CD14-positive monocyte (primary cell): Measurements from ENCODE around the gene PTPRN2. TPM values are rescaled to one million over a fixed set of nuclear protein-coding genes. Genes with fewer than 3 reads are reported as not detected.

Experiments
- DNase-seq, 3 donors: peaks; one replicate each; pipeline ENCODE4 v3.0.0-alpha.2; 2011 to 2022
- H2AFZ ChIP-seq: 2 replicates; pipeline ENCODE4 v1.6.0; 2012; ENCODE audit warnings: mild to moderate bottlenecking, low read depth, low read length, inconsistent platforms; ENCODE audit not compliant: insufficient read depth, poor library complexity, severe bottlenecking
- H3K27ac ChIP-seq, 2 donors: 1 replicate in 1 of 2; 2 replicates in 1 of 2; pipeline ENCODE4 v1.5.1; 2012 to 2013; ENCODE audit warnings: low read length in 2 of 2, control low read depth in 1 of 2, inconsistent platforms in 1 of 2, low read depth in 1 of 2, mild to moderate bottlenecking in 1 of 2
- H3K27me3 ChIP-seq, 2 donors: one replicate each; pipeline versions ENCODE4 v1.6.0 to v1.6.1; 2011 to 2013; ENCODE audit warnings: low read length in 2 of 2; ENCODE audit not compliant: control insufficient read depth in 2 of 2, insufficient read depth in 2 of 2
- H3K36me3 ChIP-seq, 2 donors: replicated peaks in 1 of 2; 1 replicate in 1 of 2; 2 replicates in 1 of 2; pipeline versions ENCODE4 v1.5.1 to v1.6.1; 2012 to 2013; ENCODE audit warnings: low read length in 2 of 2, control low read depth in 1 of 2, inconsistent platforms in 1 of 2, mild to moderate bottlenecking in 1 of 2; ENCODE audit not compliant: insufficient read depth in 2 of 2, control insufficient read depth in 1 of 2
- H3K4me1 ChIP-seq, 2 donors: 1 replicate in 1 of 2; 2 replicates in 1 of 2; pipeline versions ENCODE4 v1.5.1 to v1.6.1; 2012 to 2013; ENCODE audit warnings: low read length in 2 of 2, control low read depth in 1 of 2, inconsistent platforms in 1 of 2, mild to moderate bottlenecking in 1 of 2, moderate library complexity in 1 of 2; ENCODE audit not compliant: insufficient read depth in 2 of 2, control insufficient read depth in 1 of 2
- H3K4me2 ChIP-seq: replicated peaks from 2 replicates; pipeline ENCODE3; 2012; ENCODE audit warnings: low read length, moderate library complexity, mild to moderate bottlenecking; ENCODE audit not compliant: poor library complexity, severe bottlenecking; ENCODE audit errors: extremely low read depth
- H3K4me3 ChIP-seq, 3 experiments: fragments of 200-600 bp in 1 of 3; sonication (generic) in 1 of 3; replicated peaks in 1 of 3; 1 replicate in 2 of 3; 2 replicates in 1 of 3; pipeline ENCODE4 v1.5.1; 2011 to 2013; ENCODE audit warnings: low read length in 3 of 3, mild to moderate bottlenecking in 3 of 3, control low read depth in 2 of 3, low read depth in 2 of 3, inconsistent platforms in 1 of 3, moderate library complexity in 1 of 3
- H3K79me2 ChIP-seq: 2 replicates; pipeline ENCODE4 v1.6.0; 2012; ENCODE audit warnings: mild to moderate bottlenecking, control low read depth, inconsistent platforms, low read length, moderate library complexity; ENCODE audit not compliant: insufficient read depth
- H3K9ac ChIP-seq: 2 replicates; pipeline ENCODE4 v1.6.0; 2017; ENCODE audit warnings: low read length, mild to moderate bottlenecking; ENCODE audit not compliant: insufficient read depth, poor library complexity, severe bottlenecking
- H3K9me3 ChIP-seq, 2 donors: replicated peaks in 1 of 2; 1 replicate in 1 of 2; 2 replicates in 1 of 2; pipeline versions ENCODE4 v1.5.1 to v1.6.1; 2012 to 2013; ENCODE audit warnings: low read length in 2 of 2, control low read depth in 1 of 2; ENCODE audit not compliant: control insufficient read depth in 1 of 2, insufficient read depth in 1 of 2
- H4K20me1 ChIP-seq: 2 replicates; pipeline ENCODE4 v1.6.0; 2012; ENCODE audit warnings: mild to moderate bottlenecking, low read length, control low read depth, moderate library complexity; ENCODE audit not compliant: insufficient read depth
- H3K27ac Mint-ChIP-seq, 7 donors: one replicate each; pipeline ENCODE4 v1.8.0; 2020; ENCODE audit warnings: mild to moderate bottlenecking in 7 of 7, mixed read lengths in 7 of 7, moderate library complexity in 6 of 7, inconsistent platforms in 2 of 7
- H3K27me3 Mint-ChIP-seq, 3 donors: one replicate each; pipeline ENCODE4 v1.8.0; 2021 to 2022; ENCODE audit warnings: low read depth in 3 of 3, mild to moderate bottlenecking in 3 of 3, mixed read lengths in 3 of 3, moderate library complexity in 3 of 3, inconsistent platforms in 1 of 3
- H3K36me3 Mint-ChIP-seq, 2 donors: one replicate each; pipeline ENCODE4 v1.8.0; 2020; ENCODE audit warnings: mixed read lengths in 2 of 2, inconsistent platforms in 1 of 2, mild to moderate bottlenecking in 1 of 2
- H3K4me1 Mint-ChIP-seq: one replicate; pipeline ENCODE4 v1.8.0; 2020; ENCODE audit warnings: mild to moderate bottlenecking, mixed read lengths
- H3K4me3 Mint-ChIP-seq, 2 donors: one replicate each; pipeline ENCODE4 v1.8.0; 2020; ENCODE audit warnings: mild to moderate bottlenecking in 2 of 2, mixed read lengths in 2 of 2, moderate library complexity in 1 of 2
- H3K9me3 Mint-ChIP-seq, 7 donors: one replicate each; pipeline ENCODE4 v1.8.0; 2020 to 2022; ENCODE audit warnings: mixed read lengths in 7 of 7, mild to moderate bottlenecking in 6 of 7, moderate library complexity in 6 of 7, inconsistent platforms in 2 of 7
- WGBS: methylation state at CpG from one replicate; pipeline ENCODE4 v1.1.5; 2013; ENCODE audit warnings: missing lambda C conversion rate; ENCODE audit not compliant: insufficient coverage; 5-methylcytosine and 5-hydroxymethylcytosine counted together
- intact Hi-C, 2 donors: fragments of 100-400 bp; cut with micrococcal nuclease; formaldehyde crosslinking; loops; one replicate each; pipeline versions ENCODE4 v1.15.0 to v1.15.1; 2023
- polyA plus RNA-seq, 3 donors: library from polyadenylated mRNA; depleted of rRNA in 1 of 3; unstranded in 2 of 3; stranded (reverse) in 1 of 3; fragments of 300-500 nt in 2 of 3; fragments of >200 nt in 1 of 3; fragmentation: Illumina TruSeq in 2 of 3; gene quantifications; 1 replicate in 2 of 3; 2 replicates in 1 of 3; pipeline ENCODE4 v1.2.3, GENCODE V29; 2012 to 2021
- TF ChIP-seq, protein P1 (sequence below): fragments of 200-600 bp; IDR thresholded peaks from one replicate; pipeline ENCODE4 v1.8.0; 2022; ENCODE audit warnings: antibody characterized with exemption, mild to moderate bottlenecking

PTPRN2 gene
- polyA plus RNA-seq, 3 donors: 0.25 to 1.4 (median 0.97) TPM

- H3K4me3 ChIP-seq: no peak overlapping the region
- no peak overlapping the region for H2AFZ ChIP-seq
- H3K79me2 ChIP-seq: no peaks in the 10 kb centered on the region
- 79% methylated on average over 4 of the region's 4 CpGs for WGBS
- Mint-ChIP-seq H3K36me3 (no peaks in the 10 kb centered on the region), H3K27ac (no peak overlapping the region), H3K9me3 (peaks cover 35 to 57% (median 53%) of the 10 kb centered on the region in 7 donors), H3K4me1 (no peaks in the 10 kb centered on the region), H3K4me3 (no peak overlapping the region), H3K27me3 (peaks cover 0 to 2% (median 2%) of the 10 kb centered on the region in 3 donors)
- H4K20me1 ChIP-seq: no peaks in the 10 kb centered on the region
- intact Hi-C loops: no loop called here
- no peak overlapping the region for H3K9ac ChIP-seq
- DNase-seq: no peak
- H3K9me3 ChIP-seq: peaks cover 66 to 81% of the 10 kb centered on the region in 2 donors
- no peaks in the 10 kb centered on the region for H3K36me3 ChIP-seq
- H3K4me1 ChIP-seq: no peaks in the 10 kb centered on the region
- no peak overlapping the region for H3K4me2 ChIP-seq
- no peaks in the 10 kb centered on the region for H3K27me3 ChIP-seq
- H3K27ac ChIP-seq: no peak overlapping the region
- TF ChIP-seq, protein P1, sequence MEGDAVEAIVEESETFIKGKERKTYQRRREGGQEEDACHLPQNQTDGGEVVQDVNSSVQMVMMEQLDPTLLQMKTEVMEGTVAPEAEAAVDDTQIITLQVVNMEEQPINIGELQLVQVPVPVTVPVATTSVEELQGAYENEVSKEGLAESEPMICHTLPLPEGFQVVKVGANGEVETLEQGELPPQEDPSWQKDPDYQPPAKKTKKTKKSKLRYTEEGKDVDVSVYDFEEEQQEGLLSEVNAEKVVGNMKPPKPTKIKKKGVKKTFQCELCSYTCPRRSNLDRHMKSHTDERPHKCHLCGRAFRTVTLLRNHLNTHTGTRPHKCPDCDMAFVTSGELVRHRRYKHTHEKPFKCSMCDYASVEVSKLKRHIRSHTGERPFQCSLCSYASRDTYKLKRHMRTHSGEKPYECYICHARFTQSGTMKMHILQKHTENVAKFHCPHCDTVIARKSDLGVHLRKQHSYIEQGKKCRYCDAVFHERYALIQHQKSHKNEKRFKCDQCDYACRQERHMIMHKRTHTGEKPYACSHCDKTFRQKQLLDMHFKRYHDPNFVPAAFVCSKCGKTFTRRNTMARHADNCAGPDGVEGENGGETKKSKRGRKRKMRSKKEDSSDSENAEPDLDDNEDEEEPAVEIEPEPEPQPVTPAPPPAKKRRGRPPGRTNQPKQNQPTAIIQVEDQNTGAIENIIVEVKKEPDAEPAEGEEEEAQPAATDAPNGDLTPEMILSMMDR: no peak
Observed at GRCh38 chr7:158108646-158109293, 478.9 kb downstream of the PTPRN2 start.

DNA sequence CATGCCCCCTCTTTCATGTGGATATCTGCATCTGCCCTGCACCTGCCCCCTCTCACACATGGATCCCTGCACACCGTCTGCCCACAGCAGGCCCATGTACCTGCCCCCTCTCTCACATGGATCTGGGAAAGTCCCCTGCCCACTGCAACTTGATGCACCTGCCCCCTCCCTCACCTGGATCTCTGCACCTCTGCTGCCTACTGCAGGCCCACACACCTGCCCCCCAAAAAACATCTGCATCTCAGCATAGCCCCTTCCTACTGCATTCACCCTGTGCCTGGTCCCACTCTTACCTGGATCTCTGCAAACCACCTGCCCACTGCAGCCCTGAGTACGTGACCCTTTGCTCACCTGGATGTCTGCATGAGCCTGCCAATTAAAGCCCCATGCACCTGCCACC lies 479.8 kb downstream of the PTPRN2 start:
- no peaks in the 10 kb centered on the region for H3K4me1 ChIP-seq
- TF ChIP-seq, protein P1: no peak
- no peak overlapping the region for H3K27ac ChIP-seq
- intact Hi-C loops: no loop called here
- peaks cover 59 to 80% of the 10 kb centered on the region in 2 donors for H3K9me3 ChIP-seq
- H4K20me1 ChIP-seq: no peaks in the 10 kb centered on the region
- DNase-seq: no peak
- no peak overlapping the region for H3K4me3 ChIP-seq
- Mint-ChIP-seq H3K27ac (no peak overlapping the region), H3K4me3 (no peak overlapping the region), H3K4me1 (no peaks in the 10 kb centered on the region), H3K27me3 (peaks cover 0 to 2% (median 0%) of the 10 kb centered on the region in 3 donors), H3K36me3 (no peaks in the 10 kb centered on the region), H3K9me3 (peaks cover 29 to 51% (median 44%) of the 10 kb centered on the region in 7 donors)
- no peaks in the 10 kb centered on the region for H3K79me2 ChIP-seq
- WGBS: 92% methylated on average over 2 of the region's 2 CpGs
- H2AFZ ChIP-seq: no peak overlapping the region
- H3K4me2 ChIP-seq: no peak overlapping the region
- H3K27me3 ChIP-seq: no peaks in the 10 kb centered on the region
- no peaks in the 10 kb centered on the region for H3K36me3 ChIP-seq
- no peak overlapping the region for H3K9ac ChIP-seq
